HK-2 (cell line): Measurements from ENCODE around the gene IPO4.

Experiments
- DNase-seq: peaks from one replicate; pipeline ENCODE4 v3.0.0-alpha.2; 2018; ENCODE audit not compliant: unreplicated experiment

IPO4 gene

GRCh38 chr14:24194873-24195185, 6.2 kb upstream of the IPO4 start:
- no peak for DNase-seq

- DNase-seq: no peak
Measured at GRCh38 chr14:24194186-24194872, 5.7 kb upstream of the IPO4 start.

GRCh38 chr14:24192933-24193332, 4.3 kb upstream of the IPO4 start:
- DNase-seq: no peak

DNA sequence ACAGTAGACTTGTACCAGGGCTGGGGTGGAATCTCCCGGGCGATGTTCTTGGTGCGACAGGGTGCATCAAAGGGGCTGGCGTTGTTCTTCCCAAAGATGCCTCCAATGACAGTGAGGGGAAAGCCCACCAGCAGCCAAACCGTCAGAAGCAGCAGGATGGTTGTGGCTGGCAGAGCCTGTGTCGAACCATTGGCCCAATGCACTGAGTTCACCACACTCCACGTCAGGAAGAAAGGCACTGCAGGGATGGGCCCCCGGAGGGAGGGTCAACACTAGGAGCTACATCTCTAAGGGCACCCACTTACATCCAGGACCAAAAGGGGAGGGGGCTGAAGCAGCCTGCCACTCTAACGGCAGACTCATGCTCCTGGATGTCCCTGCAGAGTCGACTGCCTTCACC, 1.8 kb upstream of the IPO4 start:
- no peak for DNase-seq

- no peak for DNase-seq
Measured at GRCh38 chr14:24189460-24189859, 844 bp upstream of the IPO4 start.

DNA sequence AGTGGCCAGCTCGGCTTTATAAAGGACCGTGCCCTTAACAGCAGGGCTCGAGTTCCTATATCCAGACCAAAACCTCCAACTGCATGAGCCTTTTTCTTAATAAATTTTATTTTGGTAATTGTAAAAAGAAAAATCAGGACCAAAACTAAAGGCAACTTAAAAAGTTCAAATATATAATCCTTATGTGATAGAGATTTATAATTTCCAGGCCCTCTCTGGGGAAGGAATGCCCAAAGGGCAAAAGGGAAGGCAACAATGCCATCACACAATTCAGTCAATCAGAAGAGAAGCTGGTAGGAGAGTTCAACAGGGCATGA, 401 bp upstream of the IPO4 start:
- DNase-seq: no peak

- no peak for DNase-seq
Measured at GRCh38 chr14:24187539-24187915, 1.1 kb downstream of the IPO4 start.

DNA sequence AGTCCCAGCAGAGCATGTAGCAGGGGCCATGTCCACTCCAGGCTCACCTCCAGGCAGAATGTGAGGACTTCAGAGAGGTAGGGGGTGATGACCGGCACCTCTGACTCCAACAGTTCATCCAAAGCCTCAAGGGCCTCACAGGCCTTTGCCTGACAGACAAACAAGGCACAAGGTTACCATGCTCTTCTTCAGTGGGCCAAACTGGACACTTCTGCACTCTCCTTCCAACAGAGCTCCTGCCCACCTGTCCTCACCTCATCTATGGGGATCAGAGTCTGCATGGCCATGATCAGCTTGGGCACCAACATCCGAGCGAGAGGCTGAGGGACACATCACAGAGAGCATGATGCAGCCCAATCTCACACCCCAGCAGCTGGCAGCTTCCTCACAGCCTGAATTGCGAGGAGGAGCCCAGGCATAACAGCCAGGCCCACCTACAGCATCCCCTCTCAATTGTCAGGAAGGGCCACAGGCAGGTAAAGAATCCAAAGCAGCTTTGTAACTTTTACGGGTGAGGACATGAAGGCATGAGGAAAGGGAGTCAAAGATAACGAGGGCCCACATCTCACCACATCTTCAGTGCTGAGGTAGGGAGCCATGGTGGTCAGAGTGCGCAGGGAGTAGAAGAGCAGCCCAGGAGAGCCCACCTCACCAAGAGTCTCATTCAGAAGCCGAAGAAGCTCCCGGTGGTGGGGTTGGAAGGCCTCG, 1.6 kb downstream of the IPO4 start:
- DNase-seq: no peak

GRCh38 chr14:24185741-24186140, 2.9 kb downstream of the IPO4 start:
- DNase-seq: no peak

GRCh38 chr14:24185026-24185425, 3.6 kb downstream of the IPO4 start:
- DNase-seq: no peak

DNA sequence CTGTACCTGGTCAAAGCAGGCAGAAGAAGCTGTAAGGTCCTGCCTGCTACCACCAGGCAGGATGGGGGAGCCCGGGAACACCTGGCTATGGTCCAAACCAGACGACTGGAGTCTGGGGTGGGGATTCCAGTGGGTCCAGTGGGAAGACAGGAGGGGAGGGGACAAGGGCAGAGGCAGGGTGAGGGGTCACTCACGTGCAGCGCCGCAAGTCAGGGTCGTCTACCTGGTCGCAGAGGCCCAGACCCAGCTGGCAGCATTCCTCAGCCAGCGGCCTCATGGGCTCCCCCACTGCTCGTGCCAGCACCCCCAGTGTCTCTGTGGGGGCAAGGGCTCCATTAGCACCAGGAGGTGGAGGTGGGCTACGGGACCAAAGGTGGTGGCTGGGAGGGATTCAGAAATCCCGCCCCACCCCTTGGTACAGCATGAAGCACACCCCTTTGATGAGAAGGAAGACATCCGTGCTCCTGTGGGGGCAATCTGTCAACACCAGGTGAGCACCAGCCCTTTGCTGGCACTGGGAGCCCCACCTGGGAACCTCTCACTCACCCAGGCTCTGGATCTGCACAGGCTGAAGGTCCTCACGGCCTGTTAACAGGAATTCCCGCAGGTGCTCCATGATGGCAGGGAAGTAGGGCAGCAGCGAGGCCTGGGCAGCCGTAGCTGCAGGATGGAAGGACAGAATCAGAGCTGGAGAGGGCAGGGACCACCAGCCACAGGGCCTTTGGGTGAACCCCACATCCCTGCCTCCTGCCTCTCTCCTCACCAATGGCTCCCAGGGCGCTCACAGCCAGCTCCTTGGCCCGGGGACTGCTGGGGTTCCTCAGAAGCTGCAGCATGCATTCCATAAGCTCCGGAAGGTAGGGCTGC, 4.3 kb downstream of the IPO4 start:
- DNase-seq: no peak

- no peak for DNase-seq
Measured at GRCh38 chr14:24183014-24183481, 5.6 kb downstream of the IPO4 start.

GRCh38 chr14:24182110-24182882, 6.3 kb downstream of the IPO4 start:
- DNase-seq: no peak

DNA sequence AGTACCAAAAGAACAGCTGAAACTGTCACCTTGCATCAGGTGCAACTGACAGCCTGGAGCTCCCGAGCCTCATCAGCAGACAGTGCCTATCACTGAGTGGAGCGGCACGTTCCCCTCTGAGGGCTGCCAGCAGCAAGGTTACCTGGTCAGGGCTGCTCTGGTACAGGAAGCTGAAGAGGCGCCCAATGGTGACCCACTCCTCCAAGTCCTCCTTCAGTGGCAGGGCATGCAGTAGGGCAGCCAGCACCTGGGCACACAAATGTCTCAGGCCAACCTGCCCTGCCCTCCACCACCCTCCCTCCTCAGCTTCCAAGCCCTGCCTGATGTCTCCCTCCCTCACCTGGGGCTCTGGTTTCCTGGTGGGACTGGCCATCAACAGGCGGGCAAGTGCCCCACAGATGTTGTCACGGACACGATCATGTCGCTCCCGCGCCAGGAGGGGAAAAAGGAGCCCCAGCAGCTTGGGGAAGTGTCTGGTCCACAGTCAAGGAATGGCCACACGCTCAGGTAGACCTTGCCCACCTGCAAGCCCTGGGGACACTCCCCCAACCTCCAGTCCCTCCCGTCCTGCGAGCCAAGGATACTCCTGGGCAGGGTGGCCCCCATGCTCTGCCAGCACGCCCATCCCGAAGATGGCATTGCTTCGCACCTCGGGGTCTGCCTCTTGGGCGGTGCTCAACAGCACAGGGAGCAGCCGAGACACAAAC, 7.1 kb downstream of the IPO4 start:
- no peak for DNase-seq

DNA sequence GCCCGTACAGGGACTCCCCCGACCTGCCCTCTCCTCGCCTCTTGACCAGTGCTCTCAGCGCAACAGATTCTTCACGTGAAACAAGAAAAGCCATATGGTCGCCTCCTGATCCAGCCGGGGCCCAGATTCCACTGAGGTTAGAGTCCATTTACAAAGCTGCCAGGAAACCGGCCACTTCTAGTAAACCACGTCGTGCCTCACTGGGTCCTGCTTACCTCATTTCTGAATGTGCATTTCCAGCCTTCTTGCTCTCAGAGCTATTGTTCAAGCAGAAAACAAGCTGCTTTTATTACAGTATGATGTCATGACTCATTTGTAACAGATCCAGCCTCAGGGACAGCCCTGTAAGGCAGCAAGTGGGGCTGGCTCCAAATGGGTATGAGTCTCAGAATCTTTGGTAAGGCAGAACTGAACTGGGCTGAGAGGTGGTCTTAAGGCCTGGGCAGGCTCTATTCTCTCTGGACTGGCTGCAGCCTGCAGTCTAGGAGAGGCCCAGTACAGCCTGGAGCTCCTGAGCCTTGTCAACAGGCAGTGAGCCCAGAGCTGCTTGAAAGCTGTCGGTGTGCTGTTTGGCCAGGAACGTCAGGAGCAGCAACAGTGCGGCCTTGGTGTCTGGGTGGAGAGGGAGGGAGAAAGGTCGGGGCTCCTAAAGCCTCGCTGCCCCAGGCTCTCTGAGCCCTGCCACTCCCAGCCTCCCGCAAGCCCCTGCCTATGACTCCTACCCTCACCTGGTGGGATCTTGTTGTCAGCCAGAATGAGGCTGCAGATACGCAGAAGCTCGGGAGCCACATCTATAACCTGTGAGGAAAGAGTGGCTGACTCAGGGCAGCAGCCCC, 8.4 kb downstream of the IPO4 start:
- DNase-seq: peak; percentile 65

- DNase-seq: no peak
Measured at GRCh38 chr14:24179294-24179960, 9.2 kb downstream of the IPO4 start.

DNA sequence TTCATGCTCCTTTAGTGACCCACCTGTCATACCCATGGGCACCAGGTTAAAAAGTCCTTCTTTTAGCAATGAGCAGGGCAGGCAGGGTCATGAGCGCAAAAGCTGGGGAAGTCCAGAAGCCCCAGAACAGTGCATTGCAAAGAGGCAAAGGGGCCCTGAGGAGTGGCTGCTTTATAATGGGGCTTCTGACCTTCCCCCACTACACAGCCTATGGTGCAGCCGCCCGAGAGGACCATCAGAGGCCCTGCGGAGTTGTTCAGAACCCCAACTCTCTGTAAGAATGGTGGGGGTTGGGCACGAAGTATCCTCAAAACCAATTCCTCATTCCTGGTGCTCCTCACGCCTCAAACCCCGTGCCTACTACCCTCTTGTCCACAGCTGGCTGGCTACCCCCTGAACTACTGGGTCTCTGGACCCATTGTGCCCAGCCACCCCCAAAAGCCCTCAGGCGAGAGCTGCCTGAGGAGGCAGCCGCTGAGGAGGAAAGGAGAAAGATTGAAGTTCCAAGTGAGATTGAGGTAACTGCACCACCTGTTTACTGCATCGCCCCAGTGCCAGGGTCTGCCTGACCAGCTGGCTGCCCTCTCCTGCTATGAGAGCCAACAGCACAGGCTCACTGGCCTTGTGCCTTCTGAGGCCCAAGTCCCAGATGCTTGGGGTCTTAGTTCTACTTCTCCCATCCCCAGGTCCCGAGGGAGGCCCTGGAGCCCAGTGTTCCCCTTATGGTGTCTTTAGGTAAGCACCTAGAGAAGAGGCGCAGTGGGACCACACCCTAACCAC, 10.0 kb downstream of the IPO4 start:
- no peak for DNase-seq

- DNase-seq: no peak
Measured at GRCh38 chr14:24177891-24178290, 10.7 kb downstream of the IPO4 start.
